Peyer's patch (tissue), 4 donors: ENCODE results near the gene MYBPH. TPM values are rescaled to one million over a fixed set of nuclear protein-coding genes. Genes with fewer than 3 reads are reported as not detected.
A peak's percentile ranks its signal among the peaks of the same experiment; 100 is the strongest.

Source experiments
- DNase-seq, 3 donors: peaks; one replicate each; pipeline ENCODE4 v3.0.0-alpha.2; 2017 to 2019
- H3K27ac ChIP-seq, 4 donors: fragments of 200-600 bp; sonication (generic); one replicate each; pipeline ENCODE4 v1.5.1; 2016 to 2019
- H3K27me3 ChIP-seq, 2 donors: fragments of 200-600 bp; sonication (generic); one replicate each; pipeline ENCODE4 v1.5.1; 2019
- H3K36me3 ChIP-seq, 3 donors: fragments of 200-600 bp; sonication (generic); one replicate each; pipeline ENCODE4 v1.5.1; 2016 to 2019
- H3K4me1 ChIP-seq, 4 donors: fragments of 200-600 bp; sonication (generic); one replicate each; pipeline ENCODE4 v1.5.1; 2016 to 2019
- H3K4me3 ChIP-seq, 4 donors: fragments of 200-600 bp; sonication (generic); 1 replicate in 3 of 4; 2 replicates in 1 of 4; pipeline ENCODE4 v1.5.1; 2016 to 2019; ENCODE audit warnings: mild to moderate bottlenecking in 1 of 4
- H3K9me3 ChIP-seq, 4 donors: fragments of 200-600 bp; sonication (generic); one replicate each; pipeline ENCODE4 v1.5.1; 2016 to 2019; ENCODE audit warnings: mild to moderate bottlenecking in 1 of 4
- POLR2A ChIP-seq, 2 donors: fragments of 450-650 bp; IDR thresholded peaks; one replicate each; pipeline ENCODE4 v1.5.1; 2017; ENCODE audit warnings: antibody characterized with exemption in 2 of 2, mild to moderate bottlenecking in 2 of 2, moderate library complexity in 2 of 2
- total RNA-seq, 4 donors: library from RNA; depleted of rRNA; stranded (reverse); fragments of >200 nt; gene quantifications; one replicate each; pipeline ENCODE4 v1.1.0, GENCODE V29; 2016
- TF ChIP-seq, protein P1 (sequence below), 6 experiments: fragments of 450-650 bp in 4 of 6; fragments of 200-600 bp in 2 of 6; sonication (generic) in 1 of 6; IDR thresholded peaks; one replicate each; pipeline ENCODE4 v1.5.1; 2017 to 2019; ENCODE audit warnings: antibody characterized with exemption in 6 of 6, mild to moderate bottlenecking in 3 of 6, moderate library complexity in 1 of 6

MYBPH gene
- total RNA-seq, 4 donors from 2014 or later, result not detected

DNA sequence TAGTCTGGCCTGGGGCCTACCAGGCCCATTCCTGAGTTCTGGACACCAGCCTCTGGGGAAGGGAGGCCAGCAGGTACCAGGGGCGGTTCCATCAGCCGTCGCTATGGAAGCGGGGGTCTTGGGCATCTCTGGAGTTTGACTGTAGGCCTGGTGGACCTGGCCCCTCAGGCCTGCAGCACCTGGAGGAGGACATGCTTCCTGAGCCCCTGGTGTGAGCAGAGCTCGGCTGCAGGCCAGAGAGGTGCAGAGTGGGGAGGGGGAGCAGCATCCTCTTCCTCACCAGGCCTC is 7.8 kb downstream of the MYBPH start:
- Histone ChIP-seq H3K27ac (no peak overlapping the region), H3K27me3 (no peaks in the 10 kb centered on the region), H3K9me3 (no peaks in the 10 kb centered on the region), H3K36me3 (no peaks in the 10 kb centered on the region), H3K4me1 (no peaks in the 10 kb centered on the region), H3K4me3 (no peak overlapping the region)
- TF ChIP-seq, protein P1, sequence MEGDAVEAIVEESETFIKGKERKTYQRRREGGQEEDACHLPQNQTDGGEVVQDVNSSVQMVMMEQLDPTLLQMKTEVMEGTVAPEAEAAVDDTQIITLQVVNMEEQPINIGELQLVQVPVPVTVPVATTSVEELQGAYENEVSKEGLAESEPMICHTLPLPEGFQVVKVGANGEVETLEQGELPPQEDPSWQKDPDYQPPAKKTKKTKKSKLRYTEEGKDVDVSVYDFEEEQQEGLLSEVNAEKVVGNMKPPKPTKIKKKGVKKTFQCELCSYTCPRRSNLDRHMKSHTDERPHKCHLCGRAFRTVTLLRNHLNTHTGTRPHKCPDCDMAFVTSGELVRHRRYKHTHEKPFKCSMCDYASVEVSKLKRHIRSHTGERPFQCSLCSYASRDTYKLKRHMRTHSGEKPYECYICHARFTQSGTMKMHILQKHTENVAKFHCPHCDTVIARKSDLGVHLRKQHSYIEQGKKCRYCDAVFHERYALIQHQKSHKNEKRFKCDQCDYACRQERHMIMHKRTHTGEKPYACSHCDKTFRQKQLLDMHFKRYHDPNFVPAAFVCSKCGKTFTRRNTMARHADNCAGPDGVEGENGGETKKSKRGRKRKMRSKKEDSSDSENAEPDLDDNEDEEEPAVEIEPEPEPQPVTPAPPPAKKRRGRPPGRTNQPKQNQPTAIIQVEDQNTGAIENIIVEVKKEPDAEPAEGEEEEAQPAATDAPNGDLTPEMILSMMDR (IDR thresholded peaks at IDR 0.05), result no peak
- no peak for TF ChIP-seq POLR2A (IDR thresholded peaks at IDR 0.05)
- DNase-seq, result peak in 1 of 3 donors; percentile 38

DNA sequence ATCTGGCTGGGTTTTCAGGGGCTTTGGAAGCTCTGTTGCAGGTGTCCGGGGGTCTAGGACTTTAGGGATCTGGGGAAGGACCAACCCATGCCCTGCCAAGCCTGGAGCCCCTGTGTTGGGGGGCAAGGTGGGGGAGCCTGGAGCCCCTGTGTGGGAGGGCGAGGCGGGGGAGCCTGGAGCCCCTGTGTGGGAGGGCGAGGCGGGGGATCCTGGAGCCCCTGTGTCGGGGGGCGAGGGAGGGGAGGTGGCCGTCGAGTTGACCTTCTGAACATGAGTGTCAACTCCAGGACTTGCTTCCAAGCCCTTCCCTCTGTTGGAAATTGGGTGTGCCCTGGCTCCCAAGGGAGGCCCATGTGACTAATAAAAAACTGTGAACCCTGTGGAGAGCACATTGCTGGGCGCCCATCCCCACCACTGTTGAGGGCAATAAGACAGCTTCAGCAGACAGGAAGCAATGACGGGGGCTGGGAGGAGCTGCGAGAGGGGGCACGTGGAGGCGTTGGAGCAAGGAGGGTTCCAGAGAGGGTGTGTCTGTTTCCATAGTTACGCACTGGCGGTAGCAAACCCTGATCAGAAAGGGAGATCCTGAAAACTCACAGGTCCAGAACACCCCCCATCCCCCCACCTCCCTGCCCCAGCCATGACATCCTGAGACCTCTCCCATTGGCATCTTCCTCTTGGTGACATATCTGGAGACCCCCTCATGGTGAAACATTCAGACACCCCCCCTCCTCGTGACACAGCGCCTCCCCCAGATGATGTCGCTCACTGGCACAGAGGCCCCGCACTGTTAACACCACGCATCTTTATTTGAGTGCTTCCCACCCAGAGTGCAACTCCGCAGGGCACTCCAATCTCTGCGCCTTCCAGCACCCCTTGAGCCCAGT is 8.4 kb downstream of the MYBPH start:
- no peaks in the 10 kb centered on the region for H3K36me3 ChIP-seq
- TF ChIP-seq POLR2A (IDR thresholded peaks at IDR 0.05), result no peak
- TF ChIP-seq, protein P1 (IDR thresholded peaks at IDR 0.05), result no peak
- no peak overlapping the region for H3K4me3 ChIP-seq
- no peaks in the 10 kb centered on the region for H3K27me3 ChIP-seq
- DNase-seq, result no peak
- H3K9me3 ChIP-seq, result no peaks in the 10 kb centered on the region
- H3K27ac ChIP-seq, result no peak overlapping the region
- no peaks in the 10 kb centered on the region for H3K4me1 ChIP-seq

DNA sequence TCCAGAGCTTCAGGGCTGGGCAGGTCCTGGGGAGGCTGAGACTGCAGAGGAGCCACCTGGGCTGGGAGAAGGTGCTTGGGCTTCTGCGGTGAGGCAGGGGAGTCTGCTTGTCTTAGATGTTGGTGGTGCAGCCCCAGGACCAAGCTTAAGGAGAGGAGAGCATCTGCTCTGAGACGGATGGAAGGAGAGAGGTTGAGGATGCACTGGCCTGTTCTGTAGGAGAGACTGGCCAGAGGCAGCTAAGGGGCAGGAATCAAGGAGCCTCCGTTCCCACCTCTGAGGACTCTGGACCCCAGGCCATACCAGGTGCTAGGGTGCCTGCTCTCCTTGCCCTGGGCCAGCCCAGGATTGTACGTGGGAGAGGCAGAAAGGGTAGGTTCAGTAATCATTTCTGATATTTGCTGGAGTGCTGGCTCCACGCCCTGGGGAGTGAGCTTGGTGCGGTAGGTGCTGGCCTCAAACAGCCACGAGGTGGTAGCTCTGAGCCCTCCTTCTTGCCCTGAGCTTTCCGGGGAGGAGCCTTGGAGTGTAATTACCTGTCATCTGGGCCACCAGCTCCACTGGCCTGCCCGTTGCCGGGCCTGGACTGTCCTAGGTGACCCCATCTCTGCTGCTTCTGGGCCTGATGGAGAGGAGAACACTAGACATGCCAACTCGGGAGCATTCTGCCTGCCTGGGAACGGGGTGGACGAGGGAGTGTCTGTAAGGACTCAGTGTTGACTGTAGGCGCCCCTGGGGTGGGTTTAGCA is 9.3 kb downstream of the MYBPH start:
- TF ChIP-seq POLR2A (IDR thresholded peaks at IDR 0.05), result no peak
- TF ChIP-seq, protein P1 (IDR thresholded peaks at IDR 0.05), result peak in 2 of 6 experiments; percentile 12 to 26
- H3K27ac ChIP-seq, result no peak overlapping the region
- H3K9me3 ChIP-seq, result no peaks in the 10 kb centered on the region
- no peaks in the 10 kb centered on the region for H3K36me3 ChIP-seq
- no peaks in the 10 kb centered on the region for H3K4me1 ChIP-seq
- no peak overlapping the region for H3K4me3 ChIP-seq
- no peaks in the 10 kb centered on the region for H3K27me3 ChIP-seq
- peak in 1 of 3 donors; percentile 54 for DNase-seq

DNA sequence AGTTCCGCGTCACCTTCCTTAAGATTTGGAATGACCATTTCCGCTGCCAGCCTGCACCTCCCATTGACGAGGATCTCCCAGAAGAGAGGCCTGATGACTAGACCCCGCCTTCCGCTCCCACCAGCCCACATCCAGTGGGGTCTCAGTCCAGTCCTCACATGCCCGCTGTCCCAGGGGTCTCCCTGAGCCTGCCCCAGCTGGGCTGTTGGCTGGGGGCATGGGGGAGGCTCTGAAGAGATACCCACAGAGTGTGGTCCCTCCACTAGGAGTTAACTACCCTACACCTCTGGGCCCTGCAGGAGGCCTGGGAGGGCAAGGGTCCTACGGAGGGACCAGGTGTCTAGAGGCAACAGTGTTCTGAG is 9.8 kb downstream of the MYBPH start:
- Histone ChIP-seq H3K9me3 (no peaks in the 10 kb centered on the region), H3K27ac (no peak overlapping the region), H3K27me3 (no peaks in the 10 kb centered on the region), H3K4me3 (no peak overlapping the region), H3K36me3 (no peaks in the 10 kb centered on the region), H3K4me1 (no peaks in the 10 kb centered on the region)
- DNase-seq, result no peak
- TF ChIP-seq POLR2A (IDR thresholded peaks at IDR 0.05), result no peak

DNA sequence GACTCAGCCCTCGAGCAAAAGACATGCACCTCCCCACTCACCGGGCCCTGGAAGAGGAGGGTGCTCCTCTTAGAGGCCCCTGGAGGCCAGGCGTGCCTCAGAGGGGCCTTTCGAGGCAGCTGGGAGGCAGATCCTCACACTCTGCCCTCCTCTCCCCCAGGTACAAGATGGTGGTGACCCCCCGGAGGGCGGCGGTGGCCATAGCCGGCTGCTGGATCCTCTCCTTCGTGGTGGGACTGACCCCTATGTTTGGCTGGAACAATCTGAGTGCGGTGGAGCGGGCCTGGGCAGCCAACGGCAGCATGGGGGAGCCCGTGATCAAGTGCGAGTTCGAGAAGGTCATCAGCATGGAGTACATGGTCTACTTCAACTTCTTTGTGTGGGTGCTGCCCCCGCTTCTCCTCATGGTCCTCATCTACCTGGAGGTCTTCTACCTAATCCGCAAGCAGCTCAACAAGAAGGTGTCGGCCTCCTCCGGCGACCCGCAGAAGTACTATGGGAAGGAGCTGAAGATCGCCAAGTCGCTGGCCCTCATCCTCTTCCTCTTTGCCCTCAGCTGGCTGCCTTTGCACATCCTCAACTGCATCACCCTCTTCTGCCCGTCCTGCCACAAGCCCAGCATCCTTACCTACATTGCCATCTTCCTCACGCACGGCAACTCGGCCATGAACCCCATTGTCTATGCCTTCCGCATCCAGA is 10.4 kb downstream of the MYBPH start:
- no peaks in the 10 kb centered on the region for H3K4me1 ChIP-seq
- no peak for DNase-seq
- no peak overlapping the region for H3K27ac ChIP-seq
- H3K4me3 ChIP-seq, result no peak overlapping the region
- TF ChIP-seq, protein P1 (IDR thresholded peaks at IDR 0.05), result no peak
- no peak for TF ChIP-seq POLR2A (IDR thresholded peaks at IDR 0.05)
- H3K9me3 ChIP-seq, result no peaks in the 10 kb centered on the region
- no peaks in the 10 kb centered on the region for H3K27me3 ChIP-seq
- no peaks in the 10 kb centered on the region for H3K36me3 ChIP-seq
